ENCODE measurements around the gene SLC13A4.
"Not testable (repeated sequence)": the region's sequence is repeated elsewhere in the genome, so short reads cannot be mapped to it uniquely, and the experiment has no call there.

The SLC13A4 gene

DNA sequence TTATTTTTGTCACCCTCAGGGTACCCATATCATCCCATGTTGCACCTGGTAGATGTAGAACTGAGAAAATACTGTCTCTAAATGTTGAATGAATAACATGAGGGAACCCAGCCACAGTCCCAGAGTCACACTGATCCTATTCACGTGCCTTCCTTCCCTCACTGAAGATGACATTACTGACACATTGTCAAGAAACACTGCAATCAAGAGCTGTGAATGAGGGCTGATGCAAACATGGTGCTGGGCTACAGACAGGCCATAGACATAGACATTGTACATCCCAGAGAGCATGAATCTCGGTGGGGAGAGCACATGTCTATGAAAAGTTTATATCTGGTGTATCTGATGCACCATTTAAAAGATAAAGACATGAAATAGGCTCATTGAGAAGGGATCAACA, 9.8 kb downstream of the SLC13A4 start:
- DNase-seq (ENCODE audit: low spot score): no peak

DNA sequence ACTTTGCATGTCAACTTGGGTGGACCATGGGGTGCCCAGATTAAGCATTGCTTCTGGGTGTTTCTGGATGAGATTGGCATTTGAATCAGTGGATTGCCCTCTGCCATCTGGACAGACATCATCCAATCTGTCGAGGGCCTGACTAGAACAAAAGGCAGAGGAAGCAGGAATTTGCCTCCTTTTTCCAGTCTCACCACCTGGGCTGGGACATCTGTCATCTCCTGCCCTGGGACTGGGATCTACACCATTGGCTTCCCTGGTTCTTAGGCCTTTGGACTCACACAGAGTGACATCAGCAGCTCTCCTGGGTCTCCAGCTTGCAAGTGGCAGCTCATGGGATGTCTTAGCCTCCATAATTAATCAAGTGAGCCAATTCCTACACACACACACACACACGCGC, 10.3 kb downstream of the SLC13A4 start:
- DNase-seq (ENCODE audit: low spot score): no peak

DNA sequence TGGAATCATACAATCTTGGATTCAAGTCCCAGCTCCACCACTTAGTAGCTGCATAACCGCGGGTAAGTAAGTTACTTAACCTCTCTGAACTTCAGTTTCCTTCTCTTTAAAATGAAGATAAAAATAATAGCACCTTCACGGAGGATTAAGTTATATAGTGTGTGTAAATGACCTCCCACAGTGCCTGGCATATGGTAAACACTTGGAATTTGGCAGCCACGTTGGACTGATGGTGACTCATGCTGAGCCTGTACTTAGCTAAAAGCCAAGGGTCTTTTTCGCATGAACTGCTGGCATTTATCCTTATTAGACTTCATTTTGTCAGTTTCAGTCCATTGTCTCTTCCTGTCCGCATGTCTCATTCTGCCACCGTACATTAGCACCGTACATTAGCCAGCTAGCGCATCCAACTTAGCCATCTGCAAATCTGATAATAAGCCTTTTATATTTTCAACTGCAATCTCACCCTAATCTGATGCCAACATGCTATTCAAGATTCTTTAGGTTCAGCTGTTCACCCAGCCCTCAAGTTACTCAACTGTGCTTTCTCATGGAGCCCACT, 11.2 kb downstream of the SLC13A4 start:
- DNase-seq (ENCODE audit: low spot score): no peak

DNA sequence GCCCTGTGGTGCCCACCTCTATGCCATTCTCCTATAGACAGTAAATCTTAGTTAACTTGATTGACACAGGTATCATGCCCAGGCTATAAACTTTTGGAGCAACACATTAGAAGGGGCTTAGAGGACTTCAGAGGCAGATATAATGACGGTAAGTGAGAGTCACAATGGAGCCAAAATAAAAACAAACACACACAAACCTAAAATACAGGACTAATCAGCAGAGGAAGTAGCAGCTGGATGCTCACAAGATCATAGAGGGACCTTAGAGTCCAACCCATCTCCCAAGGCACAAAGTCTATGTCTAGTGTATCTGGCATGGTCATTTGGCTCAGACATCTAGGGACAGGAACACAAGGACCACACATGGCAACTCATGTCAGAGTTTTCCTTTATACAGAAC, 12.3 kb downstream of the SLC13A4 start:
- no peak for DNase-seq (ENCODE audit: low spot score)

DNA sequence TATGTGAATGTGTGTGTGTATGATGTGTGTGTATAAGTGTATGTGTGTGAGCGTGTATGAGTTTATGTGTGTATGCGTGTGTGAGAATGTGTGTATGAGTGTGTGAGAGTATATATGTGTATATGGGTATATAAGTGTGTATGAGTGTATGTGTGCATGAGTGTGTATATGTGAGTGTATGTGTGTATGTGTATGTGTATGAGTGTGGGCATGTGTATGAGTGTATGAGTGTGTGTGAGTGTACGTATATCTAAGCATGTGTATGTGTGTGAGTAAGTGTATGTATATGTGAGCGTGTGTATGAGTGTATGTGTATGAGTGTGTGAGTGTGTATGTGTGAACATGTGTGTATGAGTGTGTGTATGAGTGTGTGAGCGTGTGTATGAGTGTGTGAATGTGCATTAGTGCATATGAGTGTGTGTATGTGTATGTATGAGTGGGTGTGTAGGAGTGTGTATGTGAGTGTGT, 12.9 kb downstream of the SLC13A4 start:
- no peak for DNase-seq (ENCODE audit: low spot score)

DNA sequence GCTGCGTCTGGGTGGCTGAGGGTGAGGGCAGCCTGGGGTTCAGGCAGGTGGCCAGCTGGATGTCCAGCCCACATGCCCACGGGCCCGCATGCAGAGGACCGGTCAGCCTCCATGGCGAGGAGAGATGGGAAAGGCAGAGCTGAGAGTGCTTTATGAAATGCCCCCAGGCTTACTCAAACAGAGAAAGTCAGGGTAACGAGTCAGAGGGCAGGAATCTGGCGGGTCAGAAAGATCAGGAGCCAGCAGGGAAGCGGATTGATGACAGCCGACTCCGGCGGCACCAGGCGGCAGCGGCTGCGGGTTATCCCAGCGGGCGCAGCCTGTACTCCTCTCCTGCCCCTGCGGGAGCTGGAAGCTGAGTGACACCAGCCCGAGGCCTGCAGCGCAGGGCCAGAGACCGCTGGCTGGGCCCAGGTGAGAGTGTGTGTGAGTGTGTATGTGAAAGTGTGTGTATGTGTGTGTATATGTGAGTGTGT, 13.4 kb downstream of the SLC13A4 start:
- DNase-seq (ENCODE audit: low spot score): peak; percentile 72

DNA sequence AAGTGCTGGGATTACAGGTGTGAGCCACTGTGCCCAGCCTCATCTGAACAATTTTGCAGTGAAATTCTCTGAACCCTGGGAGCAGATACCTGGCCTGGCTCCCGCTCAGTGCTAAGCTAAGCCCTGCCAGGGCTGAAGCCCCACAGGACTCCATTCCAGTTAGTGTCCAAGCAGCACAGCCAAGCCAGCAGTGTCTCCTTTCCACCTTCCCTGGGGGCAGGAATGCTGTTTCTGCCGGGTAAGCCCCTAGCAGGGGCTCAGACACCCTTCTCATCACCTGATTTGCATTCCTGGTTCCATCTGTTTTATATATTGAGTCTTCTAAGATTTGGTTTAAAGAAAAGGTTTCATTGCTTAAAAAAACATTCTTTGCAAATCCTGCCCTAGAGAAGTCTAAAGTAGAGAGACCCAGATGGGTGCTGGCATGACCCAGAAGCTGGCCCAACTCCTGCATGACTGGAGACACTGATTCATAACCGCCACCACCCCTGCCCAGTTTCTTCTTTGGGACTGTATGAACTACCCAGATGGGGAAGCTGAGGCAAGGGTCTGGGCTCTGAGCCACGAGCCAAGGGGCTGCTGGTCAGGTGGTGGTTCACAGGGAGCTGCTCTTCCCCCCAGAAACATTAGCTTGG, 14.0 kb downstream of the SLC13A4 start:
- DNase-seq (ENCODE audit: low spot score): no peak

DNA sequence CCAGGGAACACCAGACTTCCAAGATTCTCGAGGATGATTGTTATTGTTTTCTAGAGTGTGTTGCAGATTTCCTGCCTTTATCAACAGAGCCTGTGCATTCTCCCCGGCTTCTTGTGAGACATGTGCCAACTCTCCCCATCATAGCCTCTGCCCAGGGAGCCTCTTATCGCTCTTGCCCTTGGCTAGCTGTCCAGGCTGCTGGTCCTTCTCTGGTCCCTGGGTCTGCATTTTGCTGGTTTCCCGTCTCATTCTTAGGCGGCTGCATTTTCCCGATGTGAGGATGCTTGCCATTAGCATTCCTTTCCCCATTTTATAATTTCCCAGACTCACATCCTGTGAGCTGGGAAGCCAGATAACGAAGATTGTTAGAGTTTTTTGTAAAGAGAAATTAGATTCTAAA, 15.2 kb downstream of the SLC13A4 start:
- DNase-seq (ENCODE audit: low spot score): no peak

DNA sequence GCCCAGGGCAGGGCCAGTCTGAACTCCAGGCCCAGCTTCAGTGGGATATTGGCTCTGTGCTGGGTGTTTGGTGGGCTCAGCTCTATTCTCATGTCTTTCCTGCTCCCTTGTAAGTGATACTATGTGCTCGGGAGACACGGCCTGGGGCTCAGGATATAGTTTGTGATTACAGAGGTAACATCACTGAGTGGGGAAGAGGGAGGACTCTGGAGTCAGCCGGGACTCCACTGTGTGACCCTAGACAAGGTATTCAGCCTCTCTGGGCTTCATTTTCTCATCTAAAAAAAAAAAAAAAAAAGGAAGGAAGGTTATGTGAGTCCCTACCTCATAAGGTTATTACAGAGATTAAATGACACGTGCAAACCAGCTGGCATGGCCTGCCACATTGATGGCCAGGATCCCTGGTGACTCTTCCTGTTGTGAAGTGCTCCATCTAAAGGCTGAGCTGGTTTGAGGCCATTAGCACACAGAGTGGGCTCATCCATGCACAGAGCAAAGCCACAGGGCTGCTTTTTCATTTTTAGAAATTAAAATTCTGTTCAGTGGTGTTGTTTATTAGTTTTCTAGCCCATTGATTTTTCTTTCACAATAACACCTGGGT, 15.7 kb downstream of the SLC13A4 start:
- no peak for DNase-seq (ENCODE audit: low spot score)

DNA sequence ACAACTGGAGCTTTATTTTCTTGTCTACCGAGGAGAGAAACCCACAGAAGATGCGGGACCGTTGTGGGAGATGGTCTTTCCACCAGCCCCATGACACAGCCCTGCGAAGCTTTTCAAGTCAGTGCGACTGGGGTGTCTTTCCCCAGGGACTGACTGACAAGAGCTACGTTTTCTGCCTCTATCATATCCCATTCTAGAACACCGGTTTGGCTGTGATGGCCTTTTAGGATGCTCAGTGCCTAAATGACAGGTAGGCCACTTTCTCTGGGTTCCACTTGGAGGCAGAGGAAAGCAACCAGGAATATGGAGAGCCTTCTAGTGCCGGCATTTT, 16.9 kb downstream of the SLC13A4 start:
- DNase-seq (ENCODE audit: low spot score): no peak

DNA sequence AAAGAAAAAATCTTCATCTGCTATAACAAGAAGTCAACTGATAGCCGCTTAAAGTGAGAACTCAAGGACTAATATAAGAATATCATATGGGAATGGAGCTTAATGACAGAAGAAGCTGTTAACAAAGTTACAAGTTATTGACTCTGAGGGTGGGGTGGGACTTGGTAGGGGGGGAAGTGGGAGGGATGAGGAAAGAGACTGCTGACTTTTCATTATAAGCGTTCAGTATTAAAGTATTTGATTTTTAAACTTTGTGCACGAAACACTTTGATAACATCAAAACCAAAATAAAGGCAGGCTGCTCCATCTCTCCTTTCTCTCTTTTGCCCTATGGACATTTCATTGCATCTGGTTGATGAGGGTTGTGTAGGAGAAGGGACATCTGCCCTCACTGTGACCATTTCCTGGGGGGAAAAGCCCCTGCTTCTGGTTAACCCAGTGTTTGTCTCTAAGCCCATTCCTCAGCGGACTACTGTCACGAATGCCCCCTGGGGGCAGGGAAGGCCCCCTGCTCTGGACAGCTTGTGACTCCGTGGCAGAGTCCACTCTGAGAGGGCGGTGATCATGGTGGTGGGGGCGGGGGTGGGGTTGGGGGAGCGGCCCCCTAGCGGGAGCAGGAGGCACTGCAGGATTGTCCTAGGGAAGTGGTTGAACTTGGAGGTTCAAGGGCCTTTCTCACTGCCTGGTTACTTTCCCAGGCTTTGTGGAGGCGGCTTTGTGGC, 17.4 kb downstream of the SLC13A4 start:
- peak; percentile 78 for DNase-seq (ENCODE audit: low spot score)

DNA sequence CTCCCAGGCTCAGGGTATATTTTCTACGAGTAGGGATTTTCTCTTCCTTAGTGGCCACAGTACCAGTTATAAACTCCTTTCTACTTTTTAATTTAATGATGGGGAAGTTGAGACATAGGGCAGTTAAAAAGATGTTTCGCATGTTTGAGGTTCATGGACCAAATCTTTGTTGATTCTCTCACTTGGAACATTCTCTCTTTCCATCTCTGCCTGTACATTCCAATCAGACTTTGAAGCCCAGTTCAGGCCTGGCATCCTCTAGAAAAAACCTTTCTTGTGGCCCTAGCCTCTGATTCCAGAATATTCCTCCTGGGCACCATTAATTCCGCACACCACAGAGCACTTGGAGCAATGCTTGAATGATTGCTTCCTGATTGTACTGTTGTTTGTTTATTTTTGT, 18.5 kb downstream of the SLC13A4 start:
- DNase-seq (ENCODE audit: low spot score): no peak

DNA sequence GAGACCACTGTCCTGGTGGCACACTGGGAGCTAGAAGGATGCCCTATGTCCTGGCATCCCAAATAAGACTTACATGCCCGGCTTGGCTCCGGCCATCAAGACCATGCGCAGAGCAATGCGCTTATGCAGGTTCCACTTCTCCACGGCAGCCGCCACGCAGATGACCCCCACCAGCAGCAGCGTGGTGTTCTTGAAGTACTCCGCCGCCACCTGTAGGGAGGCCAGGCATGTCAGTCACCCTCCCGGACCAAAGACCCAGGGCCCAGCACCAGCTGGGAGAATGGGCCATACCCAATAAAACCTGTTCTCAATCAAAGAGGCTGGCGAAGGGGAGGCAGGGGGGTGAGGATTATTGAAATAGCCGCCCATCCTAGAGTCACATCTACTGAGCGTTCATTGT, 19.9 kb downstream of the SLC13A4 start:
- peak; percentile 49 for DNase-seq (ENCODE audit: low spot score)

DNA sequence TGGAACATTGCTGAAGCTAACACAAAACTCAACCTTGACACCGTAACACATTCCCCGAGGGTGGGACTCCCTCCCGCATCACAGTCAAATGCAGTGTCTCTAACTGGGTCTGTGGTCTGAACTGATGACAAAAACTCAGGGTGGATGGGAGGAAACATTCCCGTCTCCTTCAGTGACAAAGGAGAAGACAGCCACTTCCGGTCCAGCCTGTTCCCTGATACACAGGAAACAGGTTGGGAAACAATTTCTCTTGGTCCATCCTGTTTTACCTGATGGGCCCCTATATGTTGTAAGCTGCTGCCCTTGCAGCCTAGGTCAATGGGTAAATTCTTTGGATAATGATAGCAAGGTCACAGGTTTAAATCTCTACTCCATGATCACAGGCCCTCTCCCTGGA, 20.4 kb downstream of the SLC13A4 start:
- DNase-seq (ENCODE audit: low spot score): no peak

DNA sequence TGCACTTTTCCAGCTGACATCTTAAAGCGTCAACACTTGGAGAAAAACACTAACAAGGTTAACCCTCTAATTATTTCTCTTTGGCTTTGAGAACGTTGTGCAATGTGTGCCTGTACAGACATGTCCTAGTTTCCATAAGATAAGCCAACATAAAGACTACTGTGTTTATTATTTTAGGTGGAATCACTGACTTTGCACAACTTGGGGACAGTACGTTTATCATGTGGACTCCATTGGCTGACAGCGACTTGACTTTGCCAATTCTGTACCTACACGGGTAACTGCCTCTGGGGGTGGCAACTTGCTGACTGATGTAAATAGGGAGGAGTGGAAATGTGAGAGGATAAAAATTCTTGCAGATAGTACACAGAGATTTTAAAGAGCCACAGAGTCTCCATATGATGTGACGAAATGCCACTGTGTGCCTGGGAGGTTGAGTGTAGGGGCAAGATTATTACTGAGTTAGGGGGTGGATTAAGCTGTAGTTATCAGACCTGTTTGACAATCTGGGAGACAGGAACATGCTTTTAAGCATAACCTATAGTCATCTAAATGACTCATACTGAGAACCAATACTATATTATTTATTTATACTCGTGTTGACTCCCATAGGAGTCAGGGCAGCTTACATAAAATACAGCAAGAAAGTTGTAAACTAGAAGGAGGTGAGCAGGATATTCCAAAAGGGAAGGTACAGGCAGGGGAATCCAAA, 21.0 kb downstream of the SLC13A4 start:
- no peak for DNase-seq (ENCODE audit: low spot score)

DNA sequence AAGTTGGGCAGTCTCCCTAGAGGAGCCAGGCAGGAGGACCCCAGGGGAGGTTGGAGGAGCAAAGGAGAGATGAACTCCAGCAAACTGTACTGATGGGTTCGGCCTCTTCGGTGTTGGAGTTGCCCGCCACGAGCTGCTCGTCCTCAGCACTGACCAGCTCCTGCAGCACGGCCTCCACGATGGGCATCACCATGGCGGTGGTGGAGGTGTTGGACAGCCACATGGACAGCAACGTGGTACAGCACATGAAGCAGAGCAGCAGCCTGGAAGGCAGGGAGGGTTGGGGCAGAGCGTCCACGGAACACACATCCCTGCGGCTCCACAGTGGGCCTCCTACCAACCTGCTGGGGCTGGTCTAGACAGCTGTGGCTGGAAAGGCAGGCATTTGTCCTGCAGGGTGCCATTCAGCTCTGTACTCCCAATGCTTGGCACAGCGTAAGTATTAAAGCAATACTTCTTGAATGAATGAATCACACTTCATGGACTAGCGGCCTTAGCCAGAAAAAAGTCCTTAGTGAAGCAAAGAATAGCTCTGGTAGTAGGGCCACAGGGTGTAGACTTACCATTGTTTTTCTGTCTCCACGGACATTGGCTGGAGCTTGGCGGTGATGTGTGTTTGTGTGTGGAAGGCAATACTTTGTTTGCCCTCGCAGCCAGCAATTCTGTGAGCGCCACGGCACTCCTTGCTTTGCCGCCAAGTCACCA, 21.8 kb downstream of the SLC13A4 start:
- DNase-seq (ENCODE audit: low spot score): no peak

DNA sequence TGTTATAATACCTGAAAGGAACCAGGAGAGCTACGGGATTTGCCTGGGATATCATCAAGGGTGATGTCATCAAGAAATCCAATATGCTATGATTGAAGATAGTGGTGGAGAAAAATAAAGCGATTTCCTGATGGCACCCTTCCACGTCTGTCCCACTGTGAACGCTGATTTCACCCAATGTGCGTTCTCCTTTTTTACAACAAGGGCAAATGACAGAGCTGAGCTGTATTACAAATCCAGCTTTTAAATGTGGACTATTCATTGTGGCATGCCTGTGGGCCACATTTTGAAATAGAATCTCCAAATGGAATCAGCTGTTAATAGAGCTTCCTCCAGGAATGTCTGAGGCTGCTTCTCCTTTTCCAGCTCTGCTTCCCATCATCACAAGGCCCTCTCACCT, 23.3 kb downstream of the SLC13A4 start:
- no peak for DNase-seq (ENCODE audit: low spot score)

DNA sequence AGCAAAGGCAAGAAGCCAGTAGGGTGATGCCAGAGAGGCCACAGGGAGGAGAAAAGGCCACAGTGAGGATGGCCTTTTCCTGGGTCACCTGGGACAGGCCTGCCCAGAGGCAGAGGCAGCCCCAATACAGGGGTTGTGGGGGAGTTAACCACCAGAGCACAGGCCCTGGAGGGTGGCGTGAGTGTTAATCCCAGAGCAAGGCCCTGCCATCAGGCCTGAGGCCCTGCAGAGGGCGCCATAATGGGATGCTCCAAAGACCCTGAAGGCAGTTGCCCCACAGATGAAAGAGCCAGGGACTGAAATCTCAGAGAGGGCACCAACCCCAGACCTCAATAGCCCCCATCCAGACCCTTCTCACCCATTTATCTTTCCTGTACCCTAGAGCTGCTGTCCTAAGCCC, 23.9 kb downstream of the SLC13A4 start:
- DNase-seq (ENCODE audit: low spot score): peak; percentile 79

DNA sequence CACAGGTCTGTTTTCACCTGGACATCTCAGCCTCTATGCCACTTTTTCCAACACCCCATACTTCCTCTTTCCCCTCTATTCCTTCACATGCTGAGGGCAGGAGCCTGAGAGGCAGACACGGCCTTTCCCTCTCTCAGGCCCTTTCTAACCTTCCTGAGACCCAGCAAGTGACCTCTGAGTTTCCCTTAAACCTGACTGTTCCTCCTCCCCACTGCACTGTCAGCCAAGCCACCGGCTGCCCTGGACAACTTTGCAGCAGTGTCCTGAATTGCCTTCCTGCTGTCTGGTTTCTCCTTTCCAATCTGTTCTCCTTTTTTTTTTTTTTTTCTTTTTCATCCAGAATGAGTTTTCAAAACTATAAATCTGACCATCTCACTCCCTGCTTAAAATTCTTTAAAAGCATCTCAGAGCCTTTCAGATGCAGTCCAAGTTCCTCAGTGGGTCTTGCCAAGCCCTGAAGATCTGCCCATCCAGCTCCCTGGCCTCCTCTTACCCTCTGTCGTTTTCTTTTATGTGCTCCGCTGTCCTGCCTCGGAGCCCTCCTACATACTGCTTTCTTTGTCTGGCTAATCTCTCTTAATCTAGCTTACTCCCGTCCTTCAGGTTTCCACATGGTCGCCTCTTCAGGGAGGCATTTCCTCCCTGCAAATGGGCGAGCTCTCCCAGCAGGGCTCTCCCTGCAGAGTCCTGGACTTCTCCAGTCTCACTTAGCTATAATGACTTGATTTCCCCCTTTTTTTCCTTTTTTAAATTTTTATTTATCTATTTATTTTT, 30.5 kb downstream of the SLC13A4 start:
- no peak for DNase-seq (ENCODE audit: low spot score)

DNA sequence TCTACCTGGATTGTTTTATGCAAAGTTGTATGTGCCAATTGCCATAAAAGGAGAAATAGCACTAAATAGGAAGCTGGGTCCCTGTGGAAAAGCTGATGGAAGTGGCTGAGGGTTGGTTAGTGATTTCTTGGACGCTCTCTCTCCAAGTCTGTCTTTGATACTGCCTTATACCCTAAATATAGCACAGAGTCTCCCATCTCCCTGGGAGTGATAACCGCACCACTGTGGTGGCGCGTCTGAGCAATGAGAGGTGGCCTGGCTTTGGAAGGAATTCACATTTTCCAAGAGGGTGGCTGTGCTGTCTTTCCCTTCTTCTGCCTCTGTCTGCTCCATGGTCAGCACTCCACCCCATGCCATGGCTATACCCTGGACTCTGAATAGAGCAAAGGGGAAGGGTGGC, 34.4 kb downstream of the SLC13A4 start:
- no peak for DNase-seq (ENCODE audit: low spot score)

DNA sequence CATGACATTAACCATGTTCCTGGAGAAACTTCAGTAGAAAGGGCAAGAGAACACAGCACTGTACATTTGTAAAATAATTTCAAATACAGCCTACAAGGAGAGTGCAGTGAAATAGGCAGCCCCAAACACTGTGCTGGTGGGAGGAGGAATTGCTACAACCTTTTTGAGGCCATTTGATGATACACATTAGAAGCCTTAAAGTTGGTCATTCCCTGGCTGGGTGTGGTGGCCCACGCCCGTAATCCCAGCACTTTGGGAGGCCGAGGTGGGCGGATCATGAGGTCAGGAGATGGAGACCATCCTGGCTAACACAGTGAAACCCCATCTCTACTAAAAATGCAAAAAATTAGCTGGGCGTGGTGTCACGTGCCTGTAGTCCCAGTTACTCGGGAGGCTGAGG, 35.4 kb downstream of the SLC13A4 start:
- not testable (repeated sequence) for DNase-seq (ENCODE audit: low spot score)
